ENCODE measurements around the gene ZNF844.

GRCh38 chr19:12077375-12077774, 12.8 kb downstream of the ZNF844 start:
- no peak for TF ChIP-seq CTCF (IDR thresholded peaks at IDR 0.05)
- TF ChIP-seq POLR2A (IDR thresholded peaks at IDR 0.05) = no peak

Measured in testis (tissue), 2 donors.